ENCODE data around the gene SEC14L5.

The SEC14L5 gene

GRCh38 chr16:4988647-4989046 is 30.5 kb downstream of the SEC14L5 start:
- no peak for DNase-seq

- no peak for DNase-seq
These were observed 31.4 kb downstream of the SEC14L5 start for GRCh38 chr16:4989391-4990006.

GRCh38 chr16:4990415-4990814 is 32.3 kb downstream of the SEC14L5 start:
- DNase-seq, result no peak

- DNase-seq, result no peak
These were observed 33.6 kb downstream of the SEC14L5 start for GRCh38 chr16:4991754-4992153.

GRCh38 chr16:4994719-4995434 is 36.7 kb downstream of the SEC14L5 start:
- no peak for DNase-seq

- DNase-seq, result no peak
These were observed 42.5 kb downstream of the SEC14L5 start for GRCh38 chr16:5000573-5001001.

GRCh38 chr16:5001571-5001970 is 43.4 kb downstream of the SEC14L5 start:
- no peak for DNase-seq

GRCh38 chr16:5001986-5002385 is 43.9 kb downstream of the SEC14L5 start:
- DNase-seq, result no peak

- DNase-seq, result no peak
These were observed 44.6 kb downstream of the SEC14L5 start for GRCh38 chr16:5002699-5003143.

- no peak for DNase-seq
These were observed 45.1 kb downstream of the SEC14L5 start for GRCh38 chr16:5003211-5003610.

- DNase-seq, result no peak
These were observed 45.7 kb downstream of the SEC14L5 start for GRCh38 chr16:5003828-5004227.

GRCh38 chr16:5004311-5004710 is 46.2 kb downstream of the SEC14L5 start:
- DNase-seq, result no peak

GRCh38 chr16:5005916-5006315 is 47.8 kb downstream of the SEC14L5 start:
- no peak for DNase-seq

- DNase-seq, result no peak
These were observed 48.4 kb downstream of the SEC14L5 start for GRCh38 chr16:5006348-5007193.

- no peak for DNase-seq
These were observed 49.1 kb downstream of the SEC14L5 start for GRCh38 chr16:5007256-5007655.

GRCh38 chr16:5008311-5008731 is 50.2 kb downstream of the SEC14L5 start:
- no peak for DNase-seq

GRCh38 chr16:5010576-5011329 is 52.6 kb downstream of the SEC14L5 start:
- DNase-seq, result no peak

- no peak for DNase-seq
These were observed 53.5 kb downstream of the SEC14L5 start for GRCh38 chr16:5011637-5012036.

- no peak for DNase-seq
These were observed 54.8 kb downstream of the SEC14L5 start for GRCh38 chr16:5012887-5013286.

- no peak for DNase-seq
These were observed 57.2 kb downstream of the SEC14L5 start for GRCh38 chr16:5015351-5015750.

GRCh38 chr16:5015887-5016286 is 57.8 kb downstream of the SEC14L5 start:
- no peak for DNase-seq

GRCh38 chr16:5016967-5017677 is 59.0 kb downstream of the SEC14L5 start:
- no peak for DNase-seq
